H1 (cell line): ENCODE measurements around the gene TBX5. TPM values are rescaled to one million over a fixed set of nuclear protein-coding genes. Genes with fewer than 3 reads are reported as not detected.

ENCODE experiments used
- CTCF ChIA-PET: fragments of 300-600 bp; sonication (Branson Sonifier 250); formaldehyde crosslinking; loops from one replicate; lab custom pipeline; 2021; ENCODE audit not compliant: partially characterized antibody; lab: Charles Lee
- POLR2A ChIA-PET: fragments of 300-600 bp; sonication (Branson Sonifier 250); formaldehyde crosslinking; loops from one replicate; lab custom pipeline; 2021; ENCODE audit warnings: inconsistent platforms; ENCODE audit not compliant: partially characterized antibody; lab: Charles Lee
- DNase-seq, 2 experiments: peaks; one replicate each; pipeline versions ENCODE4 v3.0.0 to v3.0.0-alpha.2; 2010 to 2022; ENCODE audit warnings: low spot score in 2 of 2, low read depth in 1 of 2, mixed read lengths in 1 of 2
- FAIRE-seq: peaks from 2 replicates; lab custom pipeline; 2011; peaks lifted over from hg19 to GRCh38; lab: Jason Lieb, UNC
- H2AFZ ChIP-seq: 2 replicates; pipeline ENCODE4 v1.8.1; 2012; ENCODE audit warnings: low read length, inconsistent platforms
- H2AK5ac ChIP-seq: 2 replicates; pipeline ENCODE4 v1.6.1; 2013; ENCODE audit warnings: low read depth, low read length
- H2BK120ac ChIP-seq: replicated peaks from 2 replicates; pipeline ENCODE3; 2013; ENCODE audit warnings: low read depth, low read length, inconsistent platforms
- H2BK12ac ChIP-seq: 2 replicates; pipeline ENCODE4 v1.6.1; 2013; ENCODE audit warnings: low read depth, low read length
- H2BK15ac ChIP-seq: 2 replicates; pipeline ENCODE4 v1.6.1; 2013; ENCODE audit warnings: low read length
- H2BK20ac ChIP-seq: 2 replicates; pipeline ENCODE4 v1.6.1; 2013; ENCODE audit warnings: low read length
- H2BK5ac ChIP-seq: 2 replicates; pipeline ENCODE4 v1.6.1; 2013; ENCODE audit warnings: low read depth, low read length
- H3K14ac ChIP-seq: 2 replicates; pipeline ENCODE4 v1.6.1; 2013; ENCODE audit warnings: inconsistent platforms; ENCODE audit not compliant: insufficient read length
- H3K18ac ChIP-seq: 2 replicates; pipeline ENCODE4 v1.6.1; 2013; ENCODE audit warnings: low read length; ENCODE audit errors: extremely low read depth
- H3K23ac ChIP-seq: 2 replicates; pipeline ENCODE4 v1.6.1; 2013; ENCODE audit warnings: inconsistent platforms; ENCODE audit not compliant: insufficient read length
- H3K23me2 ChIP-seq: 2 replicates; pipeline ENCODE4 v1.6.1; 2013; ENCODE audit warnings: low read depth, low read length
- H3K27ac ChIP-seq: 2 replicates; pipeline ENCODE4 v1.6.1; 2011; ENCODE audit warnings: low read depth, low read length, inconsistent platforms
- H3K27me3 ChIP-seq, 4 experiments: replicated peaks in 1 of 4; 1 replicate in 1 of 4; 2 replicates in 3 of 4; pipeline versions ENCODE4 v1.6.1 to v1.8.1; 2011 to 2013; ENCODE audit warnings: low read length in 3 of 4, mild to moderate bottlenecking in 3 of 4, inconsistent platforms in 2 of 4, mixed read lengths in 2 of 4, moderate library complexity in 1 of 4; ENCODE audit not compliant: control insufficient read depth in 3 of 4, insufficient read depth in 3 of 4; ENCODE audit errors: extremely low read depth in 1 of 4
- H3K36me3 ChIP-seq, 4 experiments: 2 replicates each; pipeline versions ENCODE4 v1.6.1 to v1.8.1; 2011 to 2013; ENCODE audit warnings: mild to moderate bottlenecking in 4 of 4, low read length in 3 of 4, moderate library complexity in 2 of 4, control low read depth in 1 of 4, inconsistent platforms in 1 of 4; ENCODE audit not compliant: insufficient read depth in 4 of 4, control insufficient read depth in 2 of 4
- H3K4ac ChIP-seq: replicated peaks from 2 replicates; pipeline ENCODE3; 2013; ENCODE audit warnings: low read length, low read depth, mixed read lengths, inconsistent platforms; ENCODE audit not compliant: insufficient read length
- H3K4me1 ChIP-seq, 4 experiments: replicated peaks in 1 of 4; 1 replicate in 1 of 4; 2 replicates in 3 of 4; pipeline versions ENCODE4 v1.6.1 to v1.8.1; 2011 to 2013; ENCODE audit warnings: low read length in 3 of 4, inconsistent platforms in 2 of 4, mixed read lengths in 1 of 4; ENCODE audit not compliant: insufficient read depth in 4 of 4, control insufficient read depth in 3 of 4
- H3K4me2 ChIP-seq, 2 experiments: 2 replicates each; pipeline versions ENCODE4 v1.6.1 to v1.8.1; 2011 to 2013; ENCODE audit warnings: low read depth in 2 of 2, low read length in 2 of 2, control low read depth in 1 of 2, inconsistent platforms in 1 of 2, mild to moderate bottlenecking in 1 of 2; ENCODE audit not compliant: insufficient read depth in 1 of 2
- H3K4me3 ChIP-seq, 4 experiments: fragments of 200-600, 300-600 bp in 1 of 4; sonication (generic), shearing (Covaris generic), sonication (Bioruptor Twin) in 1 of 4; 2 replicates each; pipeline versions ENCODE4 v1.5.1 to v1.8.1; 2011 to 2016; ENCODE audit warnings: low read length in 4 of 4, low read depth in 3 of 4, control low read depth in 2 of 4, inconsistent platforms in 2 of 4, mild to moderate bottlenecking in 2 of 4, mixed read lengths in 1 of 4, moderate library complexity in 1 of 4; ENCODE audit not compliant: insufficient read depth in 2 of 4; ENCODE audit errors: extremely low read depth in 1 of 4
- H3K56ac ChIP-seq: replicated peaks from 2 replicates; pipeline ENCODE3; 2013; ENCODE audit warnings: low read depth, mild to moderate bottlenecking, mixed read lengths, low read length, inconsistent platforms; ENCODE audit not compliant: insufficient read length
- H3K79me1 ChIP-seq: 2 replicates; pipeline ENCODE4 v1.6.1; 2013; ENCODE audit warnings: low read depth, low read length, control low read depth
- H3K79me2 ChIP-seq, 2 experiments: 2 replicates each; pipeline versions ENCODE4 v1.6.1 to v1.8.1; 2012 to 2013; ENCODE audit warnings: low read length in 2 of 2, mild to moderate bottlenecking in 2 of 2, inconsistent platforms in 1 of 2; ENCODE audit not compliant: insufficient read depth in 2 of 2, control insufficient read depth in 1 of 2
- H3K9ac ChIP-seq, 4 experiments: replicated peaks in 1 of 4; 1 replicate in 1 of 4; 2 replicates in 3 of 4; pipeline versions ENCODE4 v1.6.1 to v1.8.1; 2011 to 2013; ENCODE audit warnings: low read depth in 3 of 4, low read length in 3 of 4, control low read depth in 2 of 4, mild to moderate bottlenecking in 2 of 4, moderate library complexity in 2 of 4, inconsistent platforms in 1 of 4; ENCODE audit errors: extremely low read depth in 1 of 4
- H3K9me3 ChIP-seq, 2 experiments: 2 replicates each; pipeline versions ENCODE4 v1.6.1 to v1.8.1; 2012 to 2013; ENCODE audit warnings: mild to moderate bottlenecking in 2 of 2, moderate library complexity in 2 of 2, control low read depth in 1 of 2, inconsistent platforms in 1 of 2, low read depth in 1 of 2, low read length in 1 of 2, mixed read lengths in 1 of 2; ENCODE audit not compliant: insufficient read depth in 2 of 2
- H4K20me1 ChIP-seq, 2 experiments: replicated peaks in 1 of 2; 2 replicates each; pipeline versions ENCODE3 to v1.8.1; 2011 to 2013; ENCODE audit warnings: inconsistent platforms in 2 of 2, low read length in 2 of 2, mild to moderate bottlenecking in 1 of 2; ENCODE audit not compliant: insufficient read depth in 2 of 2, control insufficient read depth in 1 of 2
- H4K5ac ChIP-seq: 2 replicates; pipeline ENCODE4 v1.6.1; 2013; ENCODE audit warnings: low read length, low read depth, mixed read lengths, inconsistent platforms; ENCODE audit not compliant: insufficient read length
- H4K8ac ChIP-seq: 2 replicates; pipeline ENCODE4 v1.8.0; 2013; ENCODE audit warnings: mild to moderate bottlenecking, moderate library complexity, low read length, inconsistent platforms; ENCODE audit not compliant: insufficient read depth; ENCODE audit errors: extremely low read depth
- H4K91ac ChIP-seq: replicated peaks from 2 replicates; pipeline ENCODE3; 2013; ENCODE audit warnings: low read length, mixed read lengths, inconsistent platforms; ENCODE audit not compliant: insufficient read length
- EZH2 ChIP-seq: fragments of 200-600 bp; sonication (generic); IDR thresholded peaks from 2 replicates; pipeline ENCODE4 v1.7.1; 2012; ENCODE audit warnings: low read depth, mild to moderate bottlenecking, moderate library complexity, low read length, inconsistent platforms; ENCODE audit not compliant: severe bottlenecking
- JUN ChIP-seq: IDR thresholded peaks from 2 replicates; pipeline ENCODE4 v1.6.1; 2011; ENCODE audit warnings: low read depth, mild to moderate bottlenecking, improper control_type of control experiment, low read length
- NRF1 ChIP-seq: IDR thresholded peaks from 2 replicates; pipeline ENCODE4 v1.6.1; 2011; ENCODE audit warnings: mild to moderate bottlenecking, low read depth, low read length, improper control_type of control experiment
- SIN3A ChIP-seq, 2 experiments: IDR thresholded peaks in 1 of 2; conservative IDR thresholded peaks in 1 of 2; 2 replicates each; pipeline ENCODE4 v1.6.1; 2011 to 2012; ENCODE audit warnings: low read length in 2 of 2, improper control_type of control experiment in 1 of 2, low read depth in 1 of 2, mild to moderate bottlenecking in 1 of 2
- SUZ12 ChIP-seq: fragments of 200-600 bp; sonication (generic); IDR thresholded peaks from 2 replicates; pipeline ENCODE4 v1.6.1; 2012; ENCODE audit warnings: mild to moderate bottlenecking, inconsistent platforms, low read length, moderate library complexity, mixed read lengths
- TEAD4 ChIP-seq: IDR thresholded peaks from 2 replicates; pipeline ENCODE4 v1.6.1; 2012; ENCODE audit warnings: low read depth, low read length, inconsistent platforms, mixed read lengths
- WGBS, 2 experiments: shearing (Covaris generic) in 1 of 2; methylation state at CpG; one replicate each; pipeline versions ENCODE4 v1.1.6 to v1.1.7; 2013 to 2015; ENCODE audit warnings: low lambda C conversion rate in 2 of 2, mixed read lengths in 2 of 2, inconsistent platforms in 1 of 2, low coverage in 1 of 2, missing lambda C conversion rate in 1 of 2; ENCODE audit not compliant: insufficient replicate concordance in 2 of 2, insufficient coverage in 1 of 2, insufficient read length in 1 of 2; ENCODE audit errors: extremely low coverage in 1 of 2, missing lambda C conversion rate in 1 of 2; 5-methylcytosine and 5-hydroxymethylcytosine counted together
- polyA plus RNA-seq, 7 experiments: library from polyadenylated mRNA; depleted of rRNA in 3 of 7; stranded (reverse) in 5 of 7; unstranded in 2 of 7; fragments of >200 nt in 5 of 7; fragments of 200-250 nt in 2 of 7; gene quantifications; 1 replicate in 5 of 7; 2 replicates in 1 of 7; 4 replicates in 1 of 7; pipeline versions ENCODE4 v1.2.1 to v1.2.3, GENCODE V29; 2011 to 2013; ENCODE audit warnings: missing spikeins in 2 of 7, mixed read lengths in 2 of 7
- total RNA-seq: library from RNA; stranded (reverse); fragmentation: NEBNext Ultra II Directional; extraction: Animal tissue kit (Norgen Biotek cat#: 25700); gene quantifications from 2 replicates; pipeline ENCODE4 v1.2.1, GENCODE V29; 2021
- TF ChIP-seq, protein P1 (sequence below): IDR thresholded peaks from 2 replicates; pipeline ENCODE4 v1.6.1; 2012; ENCODE audit warnings: inconsistent platforms
- TF ChIP-seq, protein P2 (sequence below): IDR thresholded peaks from 2 replicates; pipeline ENCODE4 v1.6.1; 2012; ENCODE audit warnings: inconsistent platforms

The TBX5 gene
- total and polyA plus RNA-seq, 2 of the 8 experiments (the other 6 are each of a cell fraction or from before 2014, with no cell fraction given), result 0.05 TPM; not detected in 1

DNA sequence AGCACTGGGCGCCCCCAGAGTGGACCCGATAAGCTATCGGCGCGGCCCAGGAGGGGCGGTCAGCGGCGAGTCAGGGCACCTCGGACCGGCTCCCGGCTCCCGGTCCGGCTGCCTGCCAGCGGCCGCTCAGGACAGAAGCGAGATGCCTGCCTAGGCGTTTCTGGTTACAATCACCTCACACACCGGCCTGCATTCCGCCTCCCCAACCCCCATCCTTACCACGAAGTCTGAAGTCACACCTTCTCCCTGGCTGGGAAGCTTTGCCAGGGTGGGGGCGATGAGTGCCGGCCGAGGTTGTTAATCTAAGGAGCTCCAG, 42.6 kb upstream of the TBX5 start:
- no peaks in the 10 kb centered on the region; the same call in 1 of the 2 replicates for H3K23me2 ChIP-seq
- no peak overlapping the region for H2BK15ac ChIP-seq
- H3K4me2 ChIP-seq, result peak overlapping the region; percentile 59 to 72
- no peak overlapping the region for H3K56ac ChIP-seq
- no peak overlapping the region for H3K9ac ChIP-seq
- no peak overlapping the region for H4K5ac ChIP-seq
- no peaks in the 10 kb centered on the region for H3K79me1 ChIP-seq
- H3K23ac ChIP-seq, result no peak overlapping the region
- H3K4me3 ChIP-seq, result peak overlapping the region in 3 of 4 experiments; percentile 14 to 47 (median 14); a peak in 4 of 8 replicates
- H4K20me1 ChIP-seq, result peaks cover 8 to 28% of the 10 kb centered on the region in 2 experiments
- DNase-seq (peak in 1 of 2 experiments; percentile 64), FAIRE-seq (no peak)
- no peak overlapping the region for H4K91ac ChIP-seq
- peaks cover 12 to 32% (median 15%) of the 10 kb centered on the region in 4 experiments for H3K4me1 ChIP-seq
- H3K27ac ChIP-seq, result no peak overlapping the region
- no peak overlapping the region for H2BK12ac ChIP-seq
- H3K27me3 ChIP-seq, result peaks cover 80 to 93% (median 91%) of the 10 kb centered on the region in 4 experiments
- H2BK120ac ChIP-seq, result no peak overlapping the region
- H3K14ac ChIP-seq, result no peak overlapping the region
- no peak overlapping the region for H2AK5ac ChIP-seq
- H3K36me3 ChIP-seq, result peaks cover 0 to 15% (median 0%) of the 10 kb centered on the region in 4 experiments; a peak in 1 of 8 replicates
- ChIA-PET POLR2A (no interaction called here), CTCF (interaction anchor here (0.5 to 2.0 kb wide), 6 partner anchors 10 to 282 kb away, joined by 3 to 5 read pairs (median 4); no protein-coding TSS in a partner anchor)
- H2BK20ac ChIP-seq, result no peak overlapping the region
- H2AFZ ChIP-seq, result no peak overlapping the region
- no peak overlapping the region; the same call in 1 of the 2 replicates for H3K18ac ChIP-seq
- H3K79me2 ChIP-seq, result no peaks in the 10 kb centered on the region
- no peaks in the 10 kb centered on the region for H3K9me3 ChIP-seq
- 3% methylated on average over 20 of the region's 23 CpGs; no CpG with 5 or more reads in 1 of the 2 experiments for WGBS, 2 experiments
- no peak overlapping the region for H2BK5ac ChIP-seq
- TF ChIP-seq EZH2 (peak; percentile 64), TEAD4 (peak; percentile 51; the same call in 1 of the 2 replicates), JUN (no peak), NRF1 (no peak), SIN3A (conservative IDR thresholded peaks at IDR 0.05 in 1 of 2, IDR thresholded peaks at IDR 0.05 in 1 of 2; ENCODE audit: low read depth in 1 of 2, low read length in 2 of 2) (no peak), SUZ12 (peak; percentile 69)
- TF ChIP-seq, protein P1, sequence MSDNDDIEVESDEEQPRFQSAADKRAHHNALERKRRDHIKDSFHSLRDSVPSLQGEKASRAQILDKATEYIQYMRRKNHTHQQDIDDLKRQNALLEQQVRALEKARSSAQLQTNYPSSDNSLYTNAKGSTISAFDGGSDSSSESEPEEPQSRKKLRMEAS, result peak; percentile 74
- TF ChIP-seq, protein P2, sequence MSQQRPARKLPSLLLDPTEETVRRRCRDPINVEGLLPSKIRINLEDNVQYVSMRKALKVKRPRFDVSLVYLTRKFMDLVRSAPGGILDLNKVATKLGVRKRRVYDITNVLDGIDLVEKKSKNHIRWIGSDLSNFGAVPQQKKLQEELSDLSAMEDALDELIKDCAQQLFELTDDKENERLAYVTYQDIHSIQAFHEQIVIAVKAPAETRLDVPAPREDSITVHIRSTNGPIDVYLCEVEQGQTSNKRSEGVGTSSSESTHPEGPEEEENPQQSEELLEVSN, result peak; percentile 65
- no peak overlapping the region for H4K8ac ChIP-seq
- no peak overlapping the region for H3K4ac ChIP-seq
